ENCODE measurements around the gene PPP6R3.
A peak's percentile ranks its signal among the peaks of the same experiment; 100 is the strongest.
"Not testable (repeated sequence)": the region's sequence is repeated elsewhere in the genome, so short reads cannot be mapped to it uniquely, and the experiment has no call there.

Gene PPP6R3

GRCh38 chr11:68454767-68455166, 5.8 kb upstream of the PPP6R3 start:
- in situ Hi-C loops (cut with MboI; ENCODE audit: low sequenced_read_pairs), result no loop called here
- no peaks in the 10 kb centered on the region for H3K9me3 ChIP-seq
- no peak for DNase-seq (ENCODE audit: low spot score in 2 of 2)
- no peaks in the 10 kb centered on the region for H3K36me3 ChIP-seq (replicated peaks)
- peaks cover 2% of the 10 kb centered on the region for H3K4me1 ChIP-seq
- no peaks in the 10 kb centered on the region for H3K27me3 ChIP-seq (ENCODE audit: low read depth)
- no peak overlapping the region for H3K4me3 ChIP-seq

GRCh38 chr11:68455485-68455884, 5.1 kb upstream of the PPP6R3 start:
- Histone ChIP-seq H3K9me3 (no peaks in the 10 kb centered on the region), H3K27me3 (ENCODE audit: low read depth) (no peaks in the 10 kb centered on the region), H3K4me1 (peaks cover 3% of the 10 kb centered on the region), H3K36me3 (replicated peaks) (no peaks in the 10 kb centered on the region), H3K4me3 (no peak overlapping the region)
- DNase-seq (ENCODE audit: low spot score in 2 of 2), result no peak
- in situ Hi-C loops (cut with MboI; ENCODE audit: low sequenced_read_pairs), result no loop called here

- Histone ChIP-seq H3K27me3 (ENCODE audit: low read depth) (no peaks in the 10 kb centered on the region), H3K4me1 (peaks cover 7% of the 10 kb centered on the region), H3K4me3 (no peak overlapping the region), H3K36me3 (replicated peaks) (peaks cover 4% of the 10 kb centered on the region; the same call in 1 of the 2 replicates), H3K9me3 (no peaks in the 10 kb centered on the region)
- in situ Hi-C loops (cut with MboI; ENCODE audit: low sequenced_read_pairs), result no loop called here
- no peak for DNase-seq (ENCODE audit: low spot score in 2 of 2)
Observed at GRCh38 chr11:68457216-68457897, 3.2 kb upstream of the PPP6R3 start.

- Histone ChIP-seq H3K9me3 (no peaks in the 10 kb centered on the region), H3K4me3 (no peak overlapping the region), H3K27me3 (ENCODE audit: low read depth) (no peaks in the 10 kb centered on the region), H3K36me3 (replicated peaks) (peaks cover 4% of the 10 kb centered on the region; the same call in 1 of the 2 replicates), H3K4me1 (peaks cover 9% of the 10 kb centered on the region)
- DNase-seq (ENCODE audit: low spot score in 2 of 2), result no peak
- in situ Hi-C loops (cut with MboI; ENCODE audit: low sequenced_read_pairs), result no loop called here
Observed at GRCh38 chr11:68457898-68458249, 2.7 kb upstream of the PPP6R3 start.

- H3K4me3 ChIP-seq; H3K36me3 ChIP-seq (replicated peaks); H3K27me3 ChIP-seq (ENCODE audit: low read depth); DNase-seq (ENCODE audit: low spot score in 2 of 2); in situ Hi-C loops (cut with MboI; ENCODE audit: low sequenced_read_pairs); H3K9me3 ChIP-seq: not testable (repeated sequence)
- H3K4me1 ChIP-seq, result peaks cover 11% of the 10 kb centered on the region
Observed at GRCh38 chr11:68458340-68458739, 2.2 kb upstream of the PPP6R3 start.

- in situ Hi-C loops (cut with MboI; ENCODE audit: low sequenced_read_pairs), result no loop called here
- Histone ChIP-seq H3K4me3 (peak overlapping the region; percentile 87), H3K36me3 (replicated peaks) (peaks cover 4% of the 10 kb centered on the region; the same call in 1 of the 2 replicates), H3K9me3 (no peaks in the 10 kb centered on the region), H3K27me3 (ENCODE audit: low read depth) (no peaks in the 10 kb centered on the region), H3K4me1 (peaks cover 13% of the 10 kb centered on the region)
- DNase-seq (ENCODE audit: low spot score in 2 of 2), result peak; percentile 98
Observed at GRCh38 chr11:68459886-68460740, 439 bp upstream of the PPP6R3 start.

- no peak for DNase-seq (ENCODE audit: low spot score in 2 of 2)
- Histone ChIP-seq H3K9me3 (no peaks in the 10 kb centered on the region), H3K4me1 (peaks cover 13% of the 10 kb centered on the region), H3K4me3 (peak overlapping the region; percentile 87), H3K36me3 (replicated peaks) (peaks cover 4% of the 10 kb centered on the region), H3K27me3 (ENCODE audit: low read depth) (no peaks in the 10 kb centered on the region)
- in situ Hi-C loops (cut with MboI; ENCODE audit: low sequenced_read_pairs), result no loop called here
Observed at GRCh38 chr11:68461575-68461917, 994 bp downstream of the PPP6R3 start.

GRCh38 chr11:68463714-68464113, 3.2 kb downstream of the PPP6R3 start:
- peaks cover 12% of the 10 kb centered on the region for H3K36me3 ChIP-seq (replicated peaks)
- H3K4me3 ChIP-seq, result no peak overlapping the region
- H3K4me1 ChIP-seq, result peaks cover 20% of the 10 kb centered on the region
- H3K9me3 ChIP-seq, result no peaks in the 10 kb centered on the region
- H3K27me3 ChIP-seq (ENCODE audit: low read depth), result no peaks in the 10 kb centered on the region
- in situ Hi-C loops (cut with MboI; ENCODE audit: low sequenced_read_pairs), result no loop called here
- DNase-seq (ENCODE audit: low spot score in 2 of 2), result no peak

GRCh38 chr11:68467201-68467834, 6.8 kb downstream of the PPP6R3 start:
- Histone ChIP-seq H3K4me1 (peaks cover 29% of the 10 kb centered on the region), H3K9me3 (no peaks in the 10 kb centered on the region), H3K27me3 (ENCODE audit: low read depth) (no peaks in the 10 kb centered on the region), H3K36me3 (replicated peaks) (peaks cover 15% of the 10 kb centered on the region), H3K4me3 (no peak overlapping the region)
- no peak for DNase-seq (ENCODE audit: low spot score in 2 of 2)
- in situ Hi-C loops (cut with MboI; ENCODE audit: low sequenced_read_pairs), result no loop called here

- no peak overlapping the region for H3K4me3 ChIP-seq
- H3K4me1 ChIP-seq, result peaks cover 24% of the 10 kb centered on the region
- peaks cover 15% of the 10 kb centered on the region for H3K36me3 ChIP-seq (replicated peaks)
- DNase-seq (ENCODE audit: low spot score in 2 of 2), result no peak
- no peaks in the 10 kb centered on the region for H3K27me3 ChIP-seq (ENCODE audit: low read depth)
- in situ Hi-C loops (cut with MboI; ENCODE audit: low sequenced_read_pairs), result no loop called here
- H3K9me3 ChIP-seq, result no peaks in the 10 kb centered on the region
Observed at GRCh38 chr11:68468217-68468828, 7.8 kb downstream of the PPP6R3 start.

- H3K36me3 ChIP-seq (replicated peaks), result peaks cover 15% of the 10 kb centered on the region
- no peaks in the 10 kb centered on the region for H3K27me3 ChIP-seq (ENCODE audit: low read depth)
- in situ Hi-C loops (cut with MboI; ENCODE audit: low sequenced_read_pairs), result no loop called here
- no peak overlapping the region for H3K4me3 ChIP-seq
- H3K9me3 ChIP-seq, result no peaks in the 10 kb centered on the region
- no peak for DNase-seq (ENCODE audit: low spot score in 2 of 2)
- peaks cover 22% of the 10 kb centered on the region for H3K4me1 ChIP-seq
Observed at GRCh38 chr11:68469122-68469521, 8.6 kb downstream of the PPP6R3 start.

- peaks cover 22% of the 10 kb centered on the region for H3K4me1 ChIP-seq
- DNase-seq (ENCODE audit: low spot score in 2 of 2), result no peak
- H3K27me3 ChIP-seq (ENCODE audit: low read depth), result no peaks in the 10 kb centered on the region
- no peak overlapping the region for H3K4me3 ChIP-seq
- no peaks in the 10 kb centered on the region for H3K9me3 ChIP-seq
- in situ Hi-C loops (cut with MboI; ENCODE audit: low sequenced_read_pairs), result no loop called here
- H3K36me3 ChIP-seq (replicated peaks), result peaks cover 15% of the 10 kb centered on the region
Observed at GRCh38 chr11:68469642-68470041, 9.1 kb downstream of the PPP6R3 start.

- Histone ChIP-seq H3K9me3 (no peaks in the 10 kb centered on the region), H3K27me3 (ENCODE audit: low read depth) (no peaks in the 10 kb centered on the region), H3K4me3 (no peak overlapping the region), H3K4me1 (peaks cover 22% of the 10 kb centered on the region), H3K36me3 (replicated peaks) (peaks cover 15% of the 10 kb centered on the region)
- DNase-seq (ENCODE audit: low spot score in 2 of 2), result no peak
- in situ Hi-C loops (cut with MboI; ENCODE audit: low sequenced_read_pairs), result no loop called here
Observed at GRCh38 chr11:68470304-68470811, 9.8 kb downstream of the PPP6R3 start.
